ENCODE data around the gene COL4A4. TPM values are rescaled to one million over a fixed set of nuclear protein-coding genes. Genes with fewer than 3 reads are reported as not detected.

The COL4A4 gene
- total RNA-seq, 2 experiments from 2014 or later = not detected

DNA sequence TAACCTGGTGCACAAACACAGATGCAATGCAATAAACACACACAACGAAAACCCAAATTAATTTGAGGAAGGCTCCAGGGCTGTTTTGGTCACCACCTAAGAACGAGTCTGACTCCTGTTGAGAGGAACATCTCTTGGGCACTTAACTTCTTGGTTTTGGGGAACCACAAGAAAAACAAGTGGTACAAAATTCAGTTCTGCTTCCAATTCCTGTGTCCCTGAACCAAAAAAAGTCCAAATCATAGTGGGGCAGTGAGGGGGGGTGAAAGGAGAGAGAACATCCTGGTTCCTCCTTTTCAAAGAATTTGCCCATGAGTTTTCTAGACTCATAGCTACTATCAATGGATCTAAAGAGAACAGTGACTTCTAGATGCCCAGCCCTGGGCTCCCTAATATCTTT lies 143.6 kb downstream of the COL4A4 start:
- H3K36me3 Mint-ChIP-seq (ENCODE audit: low read depth) = no peaks in the 10 kb centered on the region
- DNase-seq = no peak
- H3K27ac Mint-ChIP-seq = no peak overlapping the region
- intact Hi-C loops (cut with micrococcal nuclease) = no loop called here
- TF ChIP-seq, protein P1, sequence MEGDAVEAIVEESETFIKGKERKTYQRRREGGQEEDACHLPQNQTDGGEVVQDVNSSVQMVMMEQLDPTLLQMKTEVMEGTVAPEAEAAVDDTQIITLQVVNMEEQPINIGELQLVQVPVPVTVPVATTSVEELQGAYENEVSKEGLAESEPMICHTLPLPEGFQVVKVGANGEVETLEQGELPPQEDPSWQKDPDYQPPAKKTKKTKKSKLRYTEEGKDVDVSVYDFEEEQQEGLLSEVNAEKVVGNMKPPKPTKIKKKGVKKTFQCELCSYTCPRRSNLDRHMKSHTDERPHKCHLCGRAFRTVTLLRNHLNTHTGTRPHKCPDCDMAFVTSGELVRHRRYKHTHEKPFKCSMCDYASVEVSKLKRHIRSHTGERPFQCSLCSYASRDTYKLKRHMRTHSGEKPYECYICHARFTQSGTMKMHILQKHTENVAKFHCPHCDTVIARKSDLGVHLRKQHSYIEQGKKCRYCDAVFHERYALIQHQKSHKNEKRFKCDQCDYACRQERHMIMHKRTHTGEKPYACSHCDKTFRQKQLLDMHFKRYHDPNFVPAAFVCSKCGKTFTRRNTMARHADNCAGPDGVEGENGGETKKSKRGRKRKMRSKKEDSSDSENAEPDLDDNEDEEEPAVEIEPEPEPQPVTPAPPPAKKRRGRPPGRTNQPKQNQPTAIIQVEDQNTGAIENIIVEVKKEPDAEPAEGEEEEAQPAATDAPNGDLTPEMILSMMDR (IDR thresholded peaks at IDR 0.05) = no peak
- ATAC-seq = no peak
- peaks cover 5% of the 10 kb centered on the region for H3K27me3 Mint-ChIP-seq
- ChIA-PET CTCF (no interaction called here), POLR2A (no interaction called here)
- no peak overlapping the region for H3K4me3 Mint-ChIP-seq
- no peaks in the 10 kb centered on the region for H3K4me1 Mint-ChIP-seq (ENCODE audit: low read depth)
- H3K9me3 Mint-ChIP-seq = no peaks in the 10 kb centered on the region

DNA sequence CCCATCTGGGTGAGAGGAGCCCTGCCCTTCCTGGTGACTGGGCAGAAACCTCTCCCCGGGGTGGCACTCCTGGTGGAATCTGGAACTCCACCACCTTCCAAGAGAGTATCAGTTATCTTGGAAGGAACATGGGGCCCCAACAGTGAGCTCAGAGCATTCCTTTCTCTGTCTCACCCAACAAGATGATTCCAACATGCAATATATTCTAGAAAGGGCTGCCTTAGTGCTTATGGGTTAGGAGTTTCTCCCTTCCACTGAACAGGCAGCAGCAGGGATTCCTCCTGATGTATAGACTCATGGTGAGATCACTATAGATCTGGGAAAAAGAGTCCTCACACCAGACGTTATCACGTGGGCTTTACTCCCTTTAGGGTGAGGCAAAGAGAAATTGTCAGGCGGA lies 147.1 kb downstream of the COL4A4 start:
- no peak for ATAC-seq
- DNase-seq = no peak
- H3K4me3 Mint-ChIP-seq = no peak overlapping the region
- no peak overlapping the region for H3K27ac Mint-ChIP-seq
- TF ChIP-seq, protein P1 (IDR thresholded peaks at IDR 0.05) = no peak
- H3K4me1 Mint-ChIP-seq (ENCODE audit: low read depth) = no peaks in the 10 kb centered on the region
- H3K9me3 Mint-ChIP-seq = no peaks in the 10 kb centered on the region
- ChIA-PET POLR2A (no interaction called here), CTCF (interaction anchor here (0.8 kb wide), 1 partner anchor 16 kb away, joined by 3 read pairs; no protein-coding TSS in a partner anchor)
- no peaks in the 10 kb centered on the region for H3K36me3 Mint-ChIP-seq (ENCODE audit: low read depth)
- intact Hi-C loops (cut with micrococcal nuclease) = no loop called here
- peaks cover 6% of the 10 kb centered on the region for H3K27me3 Mint-ChIP-seq

DNA sequence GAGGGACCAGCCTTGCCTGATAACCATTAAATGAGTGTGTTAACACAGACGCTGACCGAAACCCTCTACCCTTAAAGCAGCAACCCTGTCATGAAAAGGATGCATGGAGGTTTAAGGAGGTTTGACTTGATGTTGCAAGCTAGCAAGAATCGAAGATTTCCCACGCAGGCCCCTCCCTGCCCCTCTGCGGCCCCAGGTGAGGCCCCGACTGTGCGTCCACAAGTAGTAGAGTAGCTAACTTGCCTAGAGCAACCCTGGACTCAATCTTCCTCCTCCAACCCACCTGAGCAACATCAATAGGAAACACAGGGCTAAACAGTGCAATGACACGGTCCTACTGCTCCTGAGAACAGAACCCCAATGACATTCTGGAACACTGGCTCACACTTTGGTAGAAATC lies 150.1 kb downstream of the COL4A4 start:
- TF ChIP-seq, protein P1 (IDR thresholded peaks at IDR 0.05) = no peak
- no peaks in the 10 kb centered on the region for H3K4me1 Mint-ChIP-seq (ENCODE audit: low read depth)
- peaks cover 4% of the 10 kb centered on the region for H3K27me3 Mint-ChIP-seq
- ChIA-PET POLR2A (no interaction called here), CTCF (no interaction called here)
- intact Hi-C loops (cut with micrococcal nuclease) = no loop called here
- no peak overlapping the region for H3K27ac Mint-ChIP-seq
- no peaks in the 10 kb centered on the region for H3K9me3 Mint-ChIP-seq
- DNase-seq (no peak), ATAC-seq (no peak)
- no peak overlapping the region for H3K4me3 Mint-ChIP-seq
- no peaks in the 10 kb centered on the region for H3K36me3 Mint-ChIP-seq (ENCODE audit: low read depth)

DNA sequence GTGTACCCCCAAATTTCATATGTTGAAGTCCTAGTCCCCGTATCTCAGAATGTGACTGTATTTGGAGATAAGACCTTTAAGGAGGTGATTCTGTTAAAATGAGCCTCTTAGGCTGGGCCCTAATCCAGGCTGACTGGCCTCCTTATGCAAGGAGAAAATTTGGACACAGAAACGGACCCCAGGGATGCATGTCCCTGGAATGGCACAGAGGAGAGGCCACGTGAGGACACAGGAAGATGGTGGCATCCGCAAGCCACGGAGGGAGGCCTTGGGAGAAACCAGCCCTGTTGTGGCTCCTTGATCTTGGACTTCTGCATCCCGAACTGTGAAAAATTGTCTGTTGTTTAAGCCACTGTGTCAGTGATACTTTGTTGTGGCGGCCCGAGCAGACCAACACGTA lies 150.7 kb downstream of the COL4A4 start:
- Mint-ChIP-seq H3K27me3 (peaks cover 4% of the 10 kb centered on the region), H3K9me3 (no peaks in the 10 kb centered on the region), H3K27ac (no peak overlapping the region), H3K4me3 (no peak overlapping the region), H3K36me3 (ENCODE audit: low read depth) (no peaks in the 10 kb centered on the region), H3K4me1 (ENCODE audit: low read depth) (no peaks in the 10 kb centered on the region)
- ChIA-PET POLR2A (no interaction called here), CTCF (no interaction called here)
- intact Hi-C loops (cut with micrococcal nuclease) = no loop called here
- TF ChIP-seq, protein P1 (IDR thresholded peaks at IDR 0.05) = no peak
- ATAC-seq = no peak
- DNase-seq = no peak

DNA sequence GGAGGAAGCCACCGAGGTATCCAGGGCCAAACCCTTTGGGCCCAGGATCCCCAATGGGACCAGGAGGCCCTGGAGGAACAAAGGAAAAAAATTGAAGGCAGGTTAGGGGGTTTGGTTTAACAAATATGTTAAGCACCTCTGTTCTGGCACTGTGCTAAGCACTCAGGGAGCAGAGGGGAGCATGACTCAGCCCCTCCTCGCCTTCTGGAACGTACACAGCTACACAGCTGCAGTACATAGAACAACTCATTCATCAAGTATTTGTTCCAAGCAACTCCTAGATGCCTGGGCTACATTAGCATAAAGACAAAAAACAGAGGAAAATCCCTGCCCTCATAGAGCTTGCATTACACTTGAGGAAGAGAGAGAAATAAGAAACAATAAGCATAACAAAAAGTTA lies 153.6 kb downstream of the COL4A4 start:
- no peaks in the 10 kb centered on the region for H3K36me3 Mint-ChIP-seq (ENCODE audit: low read depth)
- POLR2A ChIA-PET = no interaction called here
- no peaks in the 10 kb centered on the region for H3K4me1 Mint-ChIP-seq (ENCODE audit: low read depth)
- peaks cover 1% of the 10 kb centered on the region for H3K27me3 Mint-ChIP-seq
- intact Hi-C loops (cut with micrococcal nuclease) = no loop called here
- CTCF ChIA-PET = no interaction called here
- ATAC-seq (no peak), DNase-seq (no peak)
- H3K4me3 Mint-ChIP-seq = no peak overlapping the region
- TF ChIP-seq, protein P1 (IDR thresholded peaks at IDR 0.05) = no peak
- no peak overlapping the region for H3K27ac Mint-ChIP-seq
- no peaks in the 10 kb centered on the region for H3K9me3 Mint-ChIP-seq

Data from activated CD8-positive, alpha-beta T cell treated with anti-CD3 and anti-CD28 coated beads for 36 hours (primary cell).